Activated naive CD8-positive, alpha-beta T cell treated with anti-CD3 and anti-CD28 coated beads for 36 hours (primary cell): ENCODE measurements around the gene MYT1. TPM values are rescaled to one million over a fixed set of nuclear protein-coding genes. Genes with fewer than 3 reads are reported as not detected.

ENCODE experiments used
- total RNA-seq, 2 experiments: library from RNA; stranded (reverse); gene quantifications; one replicate each; pipeline ENCODE4 v1.2.3, GENCODE V29; 2021

MYT1 gene
- total RNA-seq, 2 experiments from 2014 or later = 0.44 TPM; not detected in 1

Other genes with a start within 250 kb of the MYT1 start
- 10 to 100 TPM; 27.6 to 28.9 TPM for gene UCKL1, start 208.0 kb upstream of the MYT1 start, total RNA-seq
- gene ZNF512B, start 194.5 kb upstream of the MYT1 start, total RNA-seq = 10 to 100 TPM; 11.6 to 11.8 TPM
- 10 to 100 TPM; 16.7 to 19.3 TPM for gene SAMD10, start 184.8 kb upstream of the MYT1 start, total RNA-seq
- gene PRPF6, start 183.3 kb upstream of the MYT1 start, total RNA-seq = 10 to 100 TPM; 64.5 to 64.6 TPM
- 1 to 10 TPM; 2.1 to 2.5 TPM for gene C20orf204, start 128.3 kb upstream of the MYT1 start, total RNA-seq
- not detected for gene SOX18, start 114.8 kb upstream of the MYT1 start, total RNA-seq
- gene TCEA2, start 101.3 kb upstream of the MYT1 start, total RNA-seq = 10 to 100 TPM; 37.8 to 38.6 TPM
- gene RGS19, start 84.9 kb upstream of the MYT1 start, total RNA-seq = 10 to 100 TPM; 26.4 to 31.8 TPM
- under 1 TPM; 0.16 to 0.25 TPM for gene OPRL1, start 84.4 kb upstream of the MYT1 start, total RNA-seq
- under 1 TPM; 0.47 to 0.50 TPM for gene LKAAEAR1, start 80.1 kb upstream of the MYT1 start, total RNA-seq
- gene NPBWR2, start 56.9 kb upstream of the MYT1 start, total RNA-seq = not detected
- gene PCMTD2, start 91.3 kb downstream of the MYT1 start, total RNA-seq = 10 to 100 TPM; 27.5 to 30.0 TPM